NCI-H1694 (cell line): ENCODE data around the gene PRSS36.
"Not testable (repeated sequence)": the region's sequence is repeated elsewhere in the genome, so short reads cannot be mapped to it uniquely, and the experiment has no call there.

Experiments
- DNase-seq: peaks from one replicate; lab custom pipeline; 2025; lab: John Stamatoyannopoulos, UW

The PRSS36 gene

GRCh38 chr16:31120129-31120528 lies 29.7 kb downstream of the PRSS36 start:
- no peak for DNase-seq

GRCh38 chr16:31118223-31119155 lies 31.4 kb downstream of the PRSS36 start:
- no peak for DNase-seq

- peak; percentile 88 for DNase-seq
These were observed 32.3 kb downstream of the PRSS36 start, which contains the start of gene KAT8 for GRCh38 chr16:31117384-31118222. Gene KAT8, plus strand, starts transcription at chr16:31117664. Its CDS starts 18 bp downstream, at chr16:31117682.

GRCh38 chr16:31114468-31114867 lies 35.4 kb downstream of the PRSS36 start:
- DNase-seq: no peak

GRCh38 chr16:31113121-31114120 lies 36.4 kb downstream of the PRSS36 start:
- DNase-seq: no peak

- DNase-seq: no peak
These were observed 37.2 kb downstream of the PRSS36 start for GRCh38 chr16:31112711-31113110.

GRCh38 chr16:31111881-31112466 lies 37.9 kb downstream of the PRSS36 start:
- no peak for DNase-seq

- no peak for DNase-seq
These were observed 39.5 kb downstream of the PRSS36 start for GRCh38 chr16:31110106-31111034.

- no peak for DNase-seq
These were observed 40.2 kb downstream of the PRSS36 start for GRCh38 chr16:31109622-31110021.

- DNase-seq: no peak
These were observed 40.9 kb downstream of the PRSS36 start for GRCh38 chr16:31108794-31109558.

GRCh38 chr16:31108035-31108793 lies 41.7 kb downstream of the PRSS36 start, which contains the start of gene BCKDK:
Gene BCKDK, plus strand, starts transcription at chr16:31108386. Its CDS starts 838 bp downstream, at chr16:31109224.
- DNase-seq: peak; percentile 15

GRCh38 chr16:31107465-31107867 lies 42.4 kb downstream of the PRSS36 start:
- DNase-seq: no peak

- DNase-seq: no peak
These were observed 43.1 kb downstream of the PRSS36 start for GRCh38 chr16:31106509-31107464.

- peak; percentile 41 for DNase-seq
These were observed 44.1 kb downstream of the PRSS36 start for GRCh38 chr16:31105677-31106213.

- DNase-seq: not testable (repeated sequence)
These were observed 48.8 kb downstream of the PRSS36 start for GRCh38 chr16:31100876-31101641.
